Fibroblast of skin of back (primary cell): ENCODE data around the gene RCOR1. TPM values are rescaled to one million over a fixed set of nuclear protein-coding genes. Genes with fewer than 3 reads are reported as not detected.
"Not testable (repeated sequence)": the region's sequence is repeated elsewhere in the genome, so short reads cannot be mapped to it uniquely, and the experiment has no call there.

Source experiments
- DNase-seq: peaks from one replicate; pipeline ENCODE4 v3.0.0-alpha.2; 2013
- polyA plus RNA-seq, 2 experiments: library from polyadenylated mRNA; unstranded; fragments of 120-200 nt; gene quantifications; one replicate each; pipeline ENCODE4 v1.2.1, GENCODE V29; 2013; ENCODE audit not compliant: insufficient read length in 2 of 2

The RCOR1 gene
- 23.0 TPM for polyA plus RNA-seq (2013, experiment 1 of 2; ENCODE audit: insufficient read length)
- polyA plus RNA-seq (2013, experiment 2 of 2; ENCODE audit: insufficient read length): 20.9 TPM

- DNase-seq: peak; percentile 97
These were observed at the start of gene RCOR1 for GRCh38 chr14:102591944-102592762. Gene RCOR1 (plus strand): TSS chr14:102592649. CDS start chr14:102592887, 238 bp downstream.

DNA sequence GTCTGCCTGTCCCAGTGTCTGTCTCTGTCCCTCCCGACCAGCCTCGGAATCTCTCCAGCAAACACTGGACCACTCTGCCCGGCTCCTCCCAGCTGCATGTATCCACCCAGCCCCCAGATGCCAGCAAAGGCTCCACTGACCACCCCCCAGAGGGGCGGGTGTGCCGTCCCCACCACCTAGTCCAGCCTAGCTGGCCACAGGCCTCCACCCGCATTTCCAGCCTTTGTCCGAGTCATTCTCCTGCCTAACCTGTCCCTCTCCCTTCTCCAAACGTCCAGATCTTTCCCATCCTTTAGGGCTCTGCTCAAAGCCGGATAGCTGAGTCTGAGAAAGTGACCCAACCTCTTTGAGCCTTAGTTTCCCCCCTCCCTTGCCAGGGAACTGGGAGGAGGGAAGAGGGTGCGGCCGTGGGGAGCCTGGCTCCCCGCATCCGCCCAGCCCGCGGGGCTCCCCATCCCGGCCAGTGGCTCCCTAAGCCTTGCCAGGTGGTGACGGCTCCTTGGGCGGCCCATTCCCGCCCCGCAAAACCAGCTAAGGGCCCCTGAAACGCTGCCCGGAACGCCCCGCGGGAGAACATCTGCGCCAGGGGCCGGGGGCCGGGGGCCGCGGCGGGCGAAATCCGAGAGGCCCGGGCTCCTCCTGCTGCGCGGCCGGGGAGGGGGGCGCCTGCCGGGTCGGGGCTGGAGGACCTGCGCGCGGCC, 48.3 kb upstream of the RCOR1 start:
- no peak for DNase-seq

DNA sequence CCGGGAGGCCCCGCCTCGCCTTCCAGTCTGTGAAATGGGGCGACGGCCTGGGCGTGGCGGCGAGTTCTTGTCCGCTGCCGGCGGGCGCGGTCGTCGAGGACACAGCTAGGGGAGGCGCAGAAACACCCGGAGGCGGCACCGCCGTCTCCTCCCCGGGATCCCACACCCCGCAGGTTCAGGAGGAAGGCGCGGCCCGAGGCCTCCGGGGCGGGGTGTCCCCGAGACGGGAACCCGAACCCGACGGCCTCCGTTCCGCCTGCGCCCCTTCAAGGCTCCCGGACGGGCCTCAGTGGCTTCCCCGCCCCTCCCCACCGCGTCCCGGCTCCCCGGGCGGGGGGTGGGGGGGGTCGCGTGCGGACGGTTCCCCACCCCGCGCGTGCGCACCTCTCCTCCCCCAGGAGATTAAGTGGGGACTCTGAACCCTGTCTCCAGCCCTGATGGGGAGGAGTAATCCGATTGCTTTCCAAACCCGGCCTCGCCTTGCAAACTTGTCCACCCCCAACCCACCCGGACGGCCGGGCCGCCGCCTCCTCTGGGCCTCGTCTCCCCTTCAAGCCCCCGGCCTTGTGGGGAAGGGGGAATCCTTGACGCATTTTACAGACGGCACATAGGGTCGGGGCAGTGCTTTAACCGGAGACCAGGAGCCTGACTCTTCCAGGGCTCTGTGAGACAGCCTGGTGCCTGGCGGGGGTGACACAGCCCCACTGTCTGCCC, 47.5 kb upstream of the RCOR1 start:
- DNase-seq: no peak

GRCh38 chr14:102545461-102546265, 46.8 kb upstream of the RCOR1 start:
- DNase-seq: no peak

GRCh38 chr14:102548616-102549240, 43.7 kb upstream of the RCOR1 start:
- no peak for DNase-seq

DNA sequence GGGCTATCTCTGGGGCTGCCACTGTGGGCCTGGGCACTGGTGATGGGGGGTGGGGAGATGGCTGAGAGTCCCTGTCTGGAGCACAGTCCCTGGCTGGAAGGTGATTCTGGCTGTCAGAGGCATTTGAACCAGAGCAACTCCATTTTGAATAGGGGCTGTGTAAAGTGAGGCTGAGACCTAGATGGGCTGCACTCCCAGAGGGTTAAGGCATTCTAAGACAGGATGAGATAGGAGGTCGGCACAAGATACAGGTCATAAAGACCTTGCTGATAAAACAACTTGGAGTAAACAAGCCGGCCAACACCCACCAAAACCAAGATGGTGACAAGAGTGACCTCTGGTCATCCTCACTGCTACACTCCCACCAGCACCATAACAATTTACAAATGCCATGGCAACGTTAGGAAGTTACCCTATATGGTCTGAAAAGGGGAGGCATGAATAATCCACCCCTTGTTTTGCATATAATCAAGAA, 41.5 kb upstream of the RCOR1 start:
- not testable (repeated sequence) for DNase-seq

DNA sequence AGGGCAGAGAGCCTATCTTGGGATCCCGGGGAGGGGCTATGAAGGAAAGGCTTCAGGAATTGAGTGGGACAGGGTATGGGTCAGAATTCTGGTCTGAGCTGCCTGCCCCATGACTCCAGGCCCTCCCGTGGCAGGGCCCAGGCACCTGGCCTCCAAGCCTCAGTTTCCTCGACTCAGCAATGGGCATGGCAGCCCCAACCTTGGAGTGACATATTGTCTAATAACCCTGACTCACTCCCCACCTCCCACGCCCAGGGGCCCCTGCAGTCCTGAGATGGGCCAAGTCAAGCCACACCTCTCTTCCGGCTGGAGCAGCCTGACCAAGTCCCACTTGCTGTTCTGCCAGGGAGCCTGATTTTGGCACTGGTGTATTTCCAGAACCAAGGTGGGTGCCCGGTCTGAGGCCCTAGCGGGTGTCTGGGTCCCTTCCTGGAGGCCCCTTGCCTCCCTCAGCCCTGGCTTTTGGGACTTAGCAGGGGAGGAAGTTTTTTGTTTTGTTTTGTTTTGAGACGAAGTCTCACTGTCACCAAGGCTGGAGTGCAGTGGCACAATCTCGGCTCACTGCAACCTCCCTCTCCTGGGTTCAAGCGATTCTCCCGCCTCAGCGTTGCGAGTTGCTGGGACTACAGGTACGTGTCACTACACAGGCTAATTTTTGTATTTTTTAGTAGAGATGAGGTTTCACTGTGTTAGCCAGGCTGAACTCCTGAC, 40.3 kb upstream of the RCOR1 start:
- no peak for DNase-seq

- peak; percentile 22 for DNase-seq
These were observed 37.3 kb upstream of the RCOR1 start for GRCh38 chr14:102554821-102555819.

DNA sequence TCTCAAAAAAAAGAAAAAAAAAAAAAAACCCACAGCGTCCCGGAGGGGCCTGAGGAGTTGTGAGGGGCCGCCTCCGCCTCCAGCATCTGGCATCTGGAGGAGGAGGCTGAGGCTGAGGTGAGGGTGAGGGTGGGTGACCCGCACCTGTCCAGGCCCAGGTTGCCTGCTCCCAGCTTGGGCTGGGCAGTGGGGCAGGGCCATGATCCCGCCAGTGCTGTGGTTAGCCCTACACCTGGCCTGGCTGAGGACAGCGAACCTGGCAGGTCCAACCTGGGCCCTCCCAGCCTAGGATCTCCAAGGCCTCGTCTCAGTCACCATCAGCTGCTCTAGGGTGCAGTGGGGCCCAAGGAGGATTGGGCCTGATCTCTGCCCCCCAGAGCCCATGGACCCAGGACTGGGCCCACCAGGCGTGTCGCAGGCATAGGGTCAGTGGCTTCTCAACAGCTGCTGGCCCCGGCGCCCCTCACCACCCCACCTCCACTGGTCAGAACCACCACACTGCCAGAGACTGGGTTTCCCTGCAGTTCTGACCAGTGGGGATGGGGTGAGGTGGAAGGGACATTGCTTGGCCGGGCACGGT, 36.3 kb upstream of the RCOR1 start:
- no peak for DNase-seq

- DNase-seq: no peak
These were observed 34.8 kb upstream of the RCOR1 start for GRCh38 chr14:102557434-102558226.

- no peak for DNase-seq
These were observed 33.9 kb upstream of the RCOR1 start for GRCh38 chr14:102558556-102558955.

DNA sequence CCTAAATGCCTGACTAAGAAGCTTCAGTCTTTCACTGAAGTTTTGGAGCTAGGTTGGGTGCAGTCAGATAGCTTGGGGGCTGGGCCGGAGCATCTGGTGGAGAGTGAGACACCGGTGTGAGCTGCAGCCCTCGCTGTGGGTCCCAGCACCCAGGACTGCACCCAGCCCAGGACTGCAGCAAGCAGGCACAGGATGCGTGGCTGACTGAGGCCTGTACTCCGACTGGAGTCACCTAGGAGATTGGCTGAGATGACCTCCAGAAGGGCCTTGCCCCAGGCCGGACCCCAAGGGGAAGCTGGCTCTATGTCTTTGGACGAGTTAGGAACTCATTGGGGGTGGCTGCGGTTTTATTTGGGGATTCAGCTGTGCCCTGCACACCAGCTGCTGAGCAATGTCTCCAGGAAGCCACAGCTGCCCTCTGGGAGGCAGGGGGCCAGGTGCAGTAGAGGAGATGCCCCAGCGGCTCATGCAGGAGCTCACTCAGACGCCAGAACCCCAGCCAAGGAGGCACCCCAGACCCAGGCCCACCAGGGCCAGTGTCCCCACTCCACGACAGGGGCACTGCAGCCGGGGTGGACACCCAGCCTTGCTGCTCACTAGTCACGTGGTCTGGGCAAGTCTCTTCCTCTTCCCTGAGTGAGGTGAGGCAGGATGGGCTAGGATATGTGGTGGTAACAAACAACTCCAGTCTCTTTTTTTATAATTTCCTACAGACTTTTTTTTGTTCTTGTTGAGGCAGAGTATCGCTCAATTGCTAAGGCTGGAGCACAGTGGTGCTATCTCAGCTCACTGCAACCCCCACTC, 31.8 kb upstream of the RCOR1 start:
- no peak for DNase-seq

DNA sequence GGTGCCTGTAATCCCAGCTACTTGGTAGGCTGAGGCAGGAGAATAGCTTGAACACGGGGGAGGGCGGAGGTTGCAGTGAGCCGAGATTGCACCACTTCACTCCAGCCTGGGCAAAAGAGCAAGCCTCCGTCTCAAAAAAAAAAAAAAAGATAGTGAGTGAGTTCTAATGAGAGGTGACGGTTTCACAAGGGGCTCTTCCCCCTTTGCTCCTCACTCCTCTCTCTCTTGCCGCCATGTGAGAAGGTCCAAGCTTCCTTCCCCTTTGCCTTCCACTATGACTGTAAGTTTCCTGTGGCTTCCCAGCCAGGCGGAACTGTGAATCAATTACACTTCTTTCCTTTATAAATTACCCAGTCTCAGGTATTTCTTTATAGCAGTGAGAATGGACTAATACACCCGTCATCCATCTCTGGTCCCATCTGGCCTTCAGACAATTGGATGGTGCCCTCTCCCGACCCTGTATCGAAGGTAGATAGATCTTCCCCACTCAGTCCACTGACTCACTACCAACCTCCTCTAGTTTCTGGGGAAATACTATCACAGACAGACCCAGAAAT, 27.0 kb upstream of the RCOR1 start:
- DNase-seq: no peak

- no peak for DNase-seq
These were observed 26.5 kb upstream of the RCOR1 start for GRCh38 chr14:102565959-102566358.

DNA sequence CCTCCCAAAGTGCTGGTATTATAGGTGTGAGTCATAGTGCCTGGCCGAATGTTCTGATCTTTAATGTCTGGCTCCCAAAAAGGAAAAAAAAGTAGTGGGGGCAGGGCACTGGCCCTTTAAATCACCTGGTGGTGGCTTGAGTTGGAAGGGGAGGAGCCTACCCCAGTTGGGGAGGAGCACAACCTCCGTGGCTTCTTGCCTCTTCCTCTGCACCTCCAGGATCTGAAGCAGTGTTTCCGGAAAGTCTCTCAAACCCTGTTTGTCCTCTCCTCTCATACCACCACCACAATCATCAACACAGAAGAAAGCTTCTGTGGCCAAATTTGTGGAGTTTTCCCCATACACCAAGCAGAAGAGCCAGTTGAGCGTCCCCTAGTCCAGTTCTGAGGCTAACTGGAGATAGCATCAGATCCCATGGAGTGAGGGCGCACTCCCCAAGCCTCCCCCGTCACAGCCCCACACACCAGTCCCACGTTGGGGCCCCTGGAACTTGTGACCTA, 24.3 kb upstream of the RCOR1 start:
- DNase-seq: no peak

DNA sequence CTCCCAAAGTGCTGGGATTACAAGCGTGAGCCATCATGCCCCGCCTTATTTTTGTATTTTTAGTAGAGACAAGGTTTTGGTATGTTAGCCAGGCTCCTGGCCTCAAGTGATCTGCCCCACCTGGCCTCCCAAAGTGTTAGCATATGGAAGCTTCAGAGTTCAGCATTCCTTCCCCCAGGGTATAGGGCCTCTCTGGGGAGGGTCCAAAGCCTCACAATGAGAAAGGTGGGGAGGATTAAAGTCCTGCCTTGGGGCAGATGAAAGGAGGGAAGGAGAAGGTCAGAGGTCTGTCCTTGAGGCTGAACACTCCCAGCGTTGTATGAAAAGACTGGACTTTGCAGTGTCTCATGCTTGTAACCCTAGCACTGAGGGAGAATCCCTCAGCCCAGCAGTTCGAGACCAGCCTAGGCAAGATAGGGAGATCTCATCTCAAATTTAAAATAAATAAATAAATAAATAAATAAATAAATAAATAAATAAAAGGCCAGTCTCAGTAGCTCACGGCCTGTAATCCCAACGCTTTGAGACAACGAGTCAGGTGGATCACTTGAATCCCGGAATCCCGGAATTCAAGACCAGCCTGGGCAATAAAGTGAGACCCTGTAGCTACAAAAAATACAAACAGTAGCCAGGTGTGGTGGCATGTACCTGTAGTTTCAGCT, 22.0 kb upstream of the RCOR1 start:
- no peak for DNase-seq
